GM12878 (cell line): ENCODE measurements around the gene LILRB2. TPM values are rescaled to one million over a fixed set of nuclear protein-coding genes. Genes with fewer than 3 reads are reported as not detected.

Source experiments
- CBFB ChIP-seq: IDR thresholded peaks from 2 replicates; pipeline ENCODE4 v1.6.1; 2016; ENCODE audit warnings: antibody characterized with exemption, low read depth
- CREM ChIP-seq: IDR thresholded peaks from 2 replicates; pipeline ENCODE4 v1.6.1; 2014; ENCODE audit warnings: antibody characterized with exemption, low read depth
- CUX1 ChIP-seq: IDR thresholded peaks from 2 replicates; pipeline ENCODE4 v1.6.1; 2012; ENCODE audit warnings: improper control_type of control experiment, low read depth, low read length; ENCODE audit not compliant: insufficient replicate concordance
- ELK1 ChIP-seq: IDR thresholded peaks from 2 replicates; pipeline ENCODE4 v1.6.1; 2012; ENCODE audit warnings: low read depth, low read length, improper control_type of control experiment
- ETV6 ChIP-seq, 2 experiments: fragments of 450-650 bp in 1 of 2; IDR thresholded peaks in 1 of 2; conservative IDR thresholded peaks in 1 of 2; 2 replicates each; pipeline ENCODE4 v1.6.1; 2014; ENCODE audit warnings: antibody characterized with exemption in 1 of 2, borderline replicate concordance in 1 of 2, low read depth in 1 of 2, mild to moderate bottlenecking in 1 of 2, moderate library complexity in 1 of 2
- PRDM15 ChIP-seq: fragments of 450-650 bp; formaldehyde crosslinking; IDR thresholded peaks from 2 replicates; pipeline ENCODE4 v1.4.0; 2020; ENCODE audit warnings: mild to moderate bottlenecking, moderate library complexity
- ZNF687 ChIP-seq: fragments of 450-650 bp; IDR thresholded peaks from 2 replicates; pipeline ENCODE4 v1.6.1; 2017; ENCODE audit warnings: mild to moderate bottlenecking, moderate library complexity
- polyA plus RNA-seq, 11 experiments: library from polyadenylated mRNA; depleted of rRNA in 4 of 11; unstranded in 6 of 11; stranded (reverse) in 5 of 11; fragments of >200 nt; fragmentation: Nextera tagmentation in 4 of 11; fragmentation: Illumina TruSeq in 1 of 11; extraction: Ambion mirVana in 4 of 11; extraction: Trizol in 1 of 11; gene quantifications; 1 replicate in 1 of 11; 2 replicates in 10 of 11; pipeline versions ENCODE4 v1.2.1 to v1.2.3, GENCODE V29; 2011 to 2016; ENCODE audit warnings: inconsistent platforms in 2 of 11, missing spikeins in 2 of 11, low read depth in 1 of 11
- total RNA-seq, 4 experiments: library from RNA; depleted of rRNA in 3 of 4; stranded (reverse); fragments of >200 nt in 3 of 4; fragmentation: Illumina TruSeq in 1 of 4; extraction: Trizol in 1 of 4; gene quantifications; 2 replicates each; pipeline versions ENCODE4 v1.2.1 to v1.2.3, GENCODE V29; 2013 to 2021

Gene LILRB2
- total and polyA plus RNA-seq, 10 of the 15 experiments (the other 5 are each of a cell fraction or from before 2014, with no cell fraction given): 0.08 to 0.18 (median 0.15) TPM; not detected in 4

GRCh38 chr19:54252243-54252642, 28.7 kb downstream of the LILRB2 start (continued):
- TF ChIP-seq PRDM15 (CRISPR knock-in tag): no peak
- no peak for TF ChIP-seq CUX1
- no peak for TF ChIP-seq CBFB
- TF ChIP-seq ETV6 (conservative IDR thresholded peaks at IDR 0.05 in 1 of 2, IDR thresholded peaks at IDR 0.05 in 1 of 2; ENCODE audit: borderline replicate concordance in 1 of 2, low read depth in 1 of 2): no peak
- TF ChIP-seq ZNF687: no peak
- TF ChIP-seq ELK1: no peak
- TF ChIP-seq CREM: no peak
